GM18858 (cell line): ENCODE measurements around the gene APOL2.

ENCODE experiments used
- ATAC-seq: cut with Tn5 transposase; IDR thresholded peaks from one replicate; pipeline ENCODE4 v1.9.1; 2021; ENCODE audit not compliant: unreplicated experiment

The APOL2 gene

DNA sequence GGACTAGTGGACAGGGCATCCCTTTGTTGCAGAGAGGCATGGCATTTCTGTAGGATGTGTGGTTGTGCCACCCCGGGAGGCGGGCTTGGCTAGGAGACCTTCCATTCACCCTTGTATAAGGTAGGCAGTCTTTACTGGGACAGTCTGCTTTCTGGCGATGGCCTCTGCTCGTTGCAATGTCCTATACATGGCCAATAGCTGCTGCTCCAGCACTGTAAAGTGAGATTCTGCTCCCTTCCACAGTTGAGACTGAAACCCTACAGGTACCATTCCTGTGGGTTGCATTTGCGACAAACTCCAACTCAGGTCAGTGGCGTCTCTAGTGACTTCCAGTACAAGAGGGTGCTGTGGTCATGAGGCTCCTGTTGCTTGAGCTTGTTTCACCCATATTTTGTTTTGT, 58.4 kb downstream of the APOL2 start:
- no peak for ATAC-seq

DNA sequence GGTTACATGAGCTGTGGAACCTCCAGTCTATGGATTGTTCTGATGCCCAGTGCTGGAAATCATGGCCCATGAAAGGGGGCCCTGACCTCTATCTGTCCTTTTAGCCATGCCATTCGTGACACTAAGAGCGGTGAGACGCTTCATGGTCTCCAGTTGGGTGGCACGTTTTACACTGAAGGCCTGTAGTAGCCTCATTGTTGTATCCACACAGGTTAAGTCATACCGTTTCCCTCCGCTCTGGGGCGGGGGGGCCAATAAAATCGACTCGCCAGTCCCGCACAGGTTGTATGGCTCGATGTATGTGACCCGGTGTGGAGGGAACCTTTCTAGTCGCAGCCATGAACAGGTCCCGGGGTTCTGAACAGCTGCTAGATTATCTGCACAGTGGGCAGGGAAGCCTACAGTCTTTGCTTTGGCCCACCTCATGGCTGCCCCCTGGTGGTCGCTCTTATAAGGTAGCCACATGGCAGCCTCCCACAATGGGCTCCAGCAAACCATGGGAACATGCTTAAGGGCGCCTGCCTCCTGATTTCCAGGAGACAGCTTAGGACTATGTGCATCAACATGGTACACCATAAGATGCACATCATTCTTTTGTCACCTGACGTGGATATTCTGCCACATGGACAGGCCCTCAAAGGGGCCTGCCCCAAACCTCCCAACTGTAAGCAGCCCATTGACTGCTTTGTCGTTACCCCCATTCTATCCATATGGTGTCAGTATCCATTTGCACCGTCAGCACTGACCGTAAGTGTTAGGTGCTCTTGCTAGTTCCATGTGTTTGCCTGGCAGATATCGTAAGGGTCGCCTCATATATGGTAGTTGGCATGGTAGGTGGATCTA, 59.1 kb downstream of the APOL2 start:
- ATAC-seq: no peak

- ATAC-seq: no peak
These were observed 62.2 kb downstream of the APOL2 start for GRCh38 chr22:36177160-36177559.
